GM19240 (cell line): ENCODE measurements around the gene GOLIM4.

Experiments
- DNase-seq: peaks from one replicate; pipeline ENCODE4 v3.0.0; 2011; ENCODE audit warnings: low spot score; ENCODE audit not compliant: insufficient read length

Gene GOLIM4

DNA sequence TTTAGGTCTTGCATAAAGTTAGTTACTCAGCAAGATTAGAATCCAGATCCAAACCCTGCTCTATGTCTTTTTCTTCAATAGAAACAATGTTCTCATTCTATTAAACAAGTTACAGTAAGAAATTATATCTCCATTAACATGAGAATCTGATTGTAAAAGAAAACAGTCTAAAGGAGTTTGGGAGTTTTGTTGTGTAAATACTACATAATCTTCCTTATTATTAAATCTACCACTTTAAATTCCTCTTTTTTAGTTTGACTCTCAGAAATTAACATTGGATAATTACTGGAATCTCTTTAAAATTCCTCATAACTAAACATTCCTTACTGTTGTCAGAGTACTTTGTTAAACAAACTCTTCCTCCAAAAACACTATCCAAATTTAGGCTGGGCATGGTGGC lies 1.7 kb upstream of the GOLIM4 start:
- DNase-seq: no peak

DNA sequence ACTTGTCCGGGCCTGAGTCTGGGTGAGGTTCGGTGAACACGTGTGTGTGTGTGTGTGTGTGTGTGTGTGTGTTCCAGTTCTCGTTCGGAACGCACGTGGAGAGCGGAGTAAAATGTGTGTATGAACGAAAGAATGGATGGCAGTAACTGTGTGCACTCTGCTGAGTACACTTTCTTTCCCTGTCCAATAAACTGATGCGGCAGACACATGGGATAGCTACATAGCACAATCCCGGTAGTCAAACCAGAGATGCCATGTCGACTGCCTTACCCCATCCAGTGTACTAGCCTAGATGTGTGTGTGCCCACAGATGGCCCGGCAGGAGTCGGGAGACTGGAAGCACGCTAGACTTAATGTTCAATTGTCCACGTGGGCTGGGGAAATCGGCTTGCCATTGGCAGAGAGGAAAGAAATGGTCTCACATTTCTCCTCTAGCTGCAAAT lies 507 bp upstream of the GOLIM4 start:
- peak; percentile 5 for DNase-seq

DNA sequence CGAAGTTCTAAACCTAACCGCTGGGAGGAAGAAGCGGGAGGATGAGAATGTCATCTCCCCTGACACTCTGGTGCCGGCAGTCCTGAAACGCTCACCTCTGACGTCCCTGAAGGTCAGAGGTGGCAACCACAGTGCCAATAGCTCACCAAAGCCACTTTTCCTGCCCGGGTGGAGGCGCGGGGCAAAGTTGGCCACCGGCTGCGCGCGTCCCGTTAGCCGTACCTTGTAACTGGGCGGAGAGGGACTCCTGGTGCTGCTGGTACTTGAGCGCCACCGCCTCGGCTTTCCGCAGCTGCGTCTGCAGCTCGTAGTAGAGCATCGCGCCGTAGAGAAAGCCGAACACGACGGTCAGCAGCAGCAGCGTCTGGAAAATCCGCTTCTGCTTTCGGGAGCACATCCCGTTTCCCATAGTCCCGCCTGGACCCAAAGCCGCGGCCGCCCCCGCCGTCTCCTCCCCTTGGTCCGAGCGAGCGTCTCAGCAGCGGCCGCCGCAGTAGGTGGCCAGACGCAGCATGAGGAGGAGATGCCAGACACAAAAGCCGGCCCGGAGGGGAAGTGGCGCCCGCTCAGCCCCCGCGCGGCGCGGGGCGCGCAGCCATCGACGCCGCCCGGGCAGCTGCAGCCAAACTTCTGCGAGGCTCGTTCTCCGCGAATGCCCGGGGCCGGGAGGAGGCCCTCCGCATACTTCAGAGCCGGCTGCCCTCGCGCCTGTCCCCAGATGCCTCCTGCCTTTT lies 680 bp downstream of the GOLIM4 start:
- DNase-seq: peak; percentile 15

DNA sequence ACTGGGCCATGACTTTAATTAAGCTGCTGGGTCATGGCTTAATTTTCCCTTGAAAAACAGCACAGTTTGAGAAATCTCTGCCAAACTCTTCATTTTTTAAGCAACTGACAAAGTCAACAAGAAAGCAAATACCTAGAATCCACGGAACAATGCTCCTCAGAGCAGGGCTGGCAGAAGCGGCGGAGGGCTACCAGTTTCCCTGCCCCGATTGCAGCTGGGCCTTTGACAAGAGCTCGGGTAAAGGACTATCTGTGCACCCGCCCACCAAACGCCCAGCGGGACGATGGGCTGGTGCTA lies 1.2 kb downstream of the GOLIM4 start:
- no peak for DNase-seq

DNA sequence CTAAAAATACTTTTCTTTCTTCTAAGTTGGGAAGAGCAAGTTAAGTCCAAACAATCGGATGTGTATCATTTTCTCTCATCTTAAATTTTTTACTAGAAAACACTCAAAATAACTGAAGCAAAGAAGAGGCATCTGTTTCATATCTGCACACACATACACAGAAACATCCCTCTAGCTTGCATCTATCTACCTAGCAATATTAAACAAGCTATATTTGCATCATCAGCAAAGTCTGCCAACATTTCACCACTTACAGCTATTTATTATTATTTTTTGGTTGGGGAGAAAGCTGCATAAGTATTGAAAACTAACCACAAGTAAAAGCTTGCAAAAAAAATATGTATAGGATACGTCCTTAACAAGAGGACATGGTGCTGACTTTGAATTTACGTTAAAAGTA lies 1.9 kb downstream of the GOLIM4 start:
- DNase-seq: no peak

DNA sequence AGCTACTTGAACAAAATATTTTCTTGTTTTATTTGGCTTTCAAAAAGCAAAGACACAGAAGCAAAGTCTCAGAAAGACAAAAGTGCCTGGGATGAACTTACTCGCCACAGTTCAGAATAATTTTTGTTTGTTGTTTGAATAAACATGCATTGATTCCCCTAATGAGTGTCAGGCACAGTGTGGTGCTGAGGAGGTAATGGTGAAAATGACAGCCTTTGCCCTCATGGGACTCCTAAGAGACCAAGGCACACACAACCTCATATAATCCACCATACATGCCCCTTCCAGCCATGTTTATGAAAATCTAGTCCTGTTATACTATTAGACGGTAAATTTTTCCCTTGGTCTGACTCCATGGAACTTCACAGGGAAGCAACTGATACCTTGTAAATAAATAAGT lies 2.5 kb downstream of the GOLIM4 start:
- DNase-seq: no peak

DNA sequence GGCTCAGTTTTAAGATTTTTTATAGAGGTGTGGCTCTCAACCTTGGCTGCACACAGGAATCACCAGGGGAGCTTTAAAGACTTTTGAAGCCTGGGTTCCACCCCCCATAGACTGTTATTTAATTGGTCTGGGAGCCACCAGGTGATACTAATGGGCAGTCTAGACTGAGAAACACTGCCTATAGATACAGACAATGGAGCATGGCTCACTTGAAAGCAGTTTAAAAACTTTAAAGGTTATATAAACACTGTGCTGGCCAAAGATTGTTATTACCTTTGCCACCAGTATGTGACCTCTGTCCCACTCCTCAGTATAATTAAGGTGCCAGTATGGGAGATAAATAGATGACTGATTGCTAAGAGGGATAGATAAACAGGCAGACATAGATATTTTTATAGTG lies 3.8 kb downstream of the GOLIM4 start:
- no peak for DNase-seq

DNA sequence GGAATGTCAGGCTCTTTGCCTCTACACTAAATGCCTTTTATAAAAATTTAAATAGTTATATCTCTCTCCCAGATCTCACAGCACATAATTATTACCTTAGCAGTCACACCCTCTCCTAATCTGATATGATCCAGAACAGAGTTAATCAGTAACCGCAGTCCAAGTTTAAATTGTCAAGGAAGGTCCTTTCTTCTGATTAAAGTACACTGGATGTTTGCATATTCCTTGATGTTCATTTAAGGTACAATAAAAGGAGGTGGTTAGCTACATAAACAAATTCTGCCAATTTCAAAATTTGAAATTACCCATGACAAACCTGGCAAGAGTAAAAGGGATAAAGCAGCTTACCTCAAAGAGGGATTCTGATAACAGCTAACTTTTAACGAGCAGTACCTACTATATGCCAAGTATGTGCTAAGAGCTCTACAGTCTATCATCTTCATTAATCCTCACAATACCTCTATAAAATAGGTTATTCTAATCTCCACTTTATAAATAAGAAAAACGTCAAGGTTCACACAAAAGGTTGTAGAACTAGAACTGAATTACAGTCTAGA lies 4.3 kb downstream of the GOLIM4 start:
- no peak for DNase-seq

DNA sequence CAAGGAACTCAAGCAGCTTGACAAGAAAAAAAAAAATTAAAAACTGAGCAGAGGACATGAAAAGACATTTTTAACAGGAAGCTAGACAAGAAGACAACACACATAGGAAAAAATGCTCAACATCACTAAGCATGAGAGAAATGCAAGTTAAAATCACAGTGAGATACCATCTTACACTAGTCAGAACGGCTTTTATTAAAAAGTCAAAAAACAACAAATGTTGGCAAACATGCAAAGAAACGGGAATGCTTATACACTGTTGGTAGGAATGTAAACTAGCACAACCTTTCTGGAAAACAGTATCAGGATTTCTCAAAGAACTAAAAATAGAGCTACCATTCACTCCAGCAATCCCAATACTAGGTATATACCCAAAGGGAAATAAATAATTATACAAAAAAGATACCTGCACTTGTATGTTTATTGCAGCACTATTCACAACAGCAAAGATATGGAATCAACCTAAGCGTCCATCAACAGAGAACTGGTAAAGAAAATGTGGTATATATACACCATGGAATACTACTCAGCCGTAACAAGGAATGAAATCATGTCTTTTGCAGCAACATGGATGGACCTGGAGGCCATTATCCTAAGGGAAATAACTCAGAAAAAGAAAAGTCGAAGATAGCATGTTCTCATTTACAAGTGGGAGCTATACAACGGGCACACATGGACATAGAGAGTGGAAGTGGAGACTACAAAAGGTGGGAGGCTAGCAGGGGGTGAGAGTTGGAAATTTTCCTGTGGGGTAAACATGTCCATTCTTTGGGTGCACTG lies 5.2 kb downstream of the GOLIM4 start:
- no peak for DNase-seq

DNA sequence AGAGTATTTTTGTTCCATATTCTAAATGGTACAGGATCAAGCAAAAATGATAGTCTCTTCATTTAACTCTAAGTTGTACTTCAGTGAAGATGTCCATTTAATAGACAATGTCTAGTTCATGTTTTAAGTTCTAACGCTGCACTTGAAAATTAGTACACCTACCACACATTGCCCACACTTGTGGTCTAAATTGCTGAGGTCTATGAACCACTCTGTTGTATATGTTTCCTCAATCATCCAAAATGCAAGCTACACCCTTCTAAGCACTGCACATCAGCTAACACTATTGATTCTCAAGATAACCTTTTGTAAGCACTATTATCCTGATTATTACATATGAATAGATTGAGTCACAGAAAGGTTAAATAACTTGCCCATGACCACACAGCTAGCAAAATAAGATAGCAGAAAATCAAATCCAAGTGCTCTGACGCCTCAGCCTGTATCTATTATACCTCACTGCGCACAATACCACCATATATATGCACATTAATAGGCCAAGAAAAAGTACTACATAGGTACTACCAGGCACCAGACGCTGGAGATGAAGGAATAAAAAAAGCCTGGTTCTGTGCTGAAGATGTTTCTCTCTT lies 6.4 kb downstream of the GOLIM4 start:
- DNase-seq: no peak

DNA sequence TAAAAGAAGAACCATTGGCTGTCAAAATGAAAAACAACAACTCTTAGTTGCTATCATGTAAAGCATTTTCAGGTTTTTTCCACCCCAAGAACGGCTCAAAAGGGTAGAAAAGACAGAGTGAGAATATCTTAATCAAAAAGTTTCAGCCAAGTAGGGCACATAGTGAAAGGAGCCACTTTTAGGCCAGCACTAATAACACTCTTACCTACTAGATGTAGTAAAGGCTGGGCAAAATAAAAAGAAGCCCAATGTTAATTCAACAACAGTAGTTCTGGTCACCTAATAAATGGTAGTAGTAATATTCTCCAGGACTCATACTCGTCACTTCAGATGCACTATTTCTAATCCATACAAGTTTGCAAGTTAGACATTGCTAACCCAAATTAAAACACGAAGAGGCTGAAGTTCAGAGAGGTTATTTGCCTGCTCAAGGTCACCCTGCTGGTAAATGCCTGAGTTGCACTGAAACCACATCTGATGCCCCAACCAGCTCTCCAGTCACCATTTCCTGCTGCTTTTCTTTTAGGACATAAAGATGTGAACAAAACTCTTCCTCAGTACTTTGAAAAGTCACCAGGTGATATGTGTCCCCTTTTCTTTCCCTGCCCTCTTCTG lies 7.5 kb downstream of the GOLIM4 start:
- DNase-seq: peak; percentile 1

DNA sequence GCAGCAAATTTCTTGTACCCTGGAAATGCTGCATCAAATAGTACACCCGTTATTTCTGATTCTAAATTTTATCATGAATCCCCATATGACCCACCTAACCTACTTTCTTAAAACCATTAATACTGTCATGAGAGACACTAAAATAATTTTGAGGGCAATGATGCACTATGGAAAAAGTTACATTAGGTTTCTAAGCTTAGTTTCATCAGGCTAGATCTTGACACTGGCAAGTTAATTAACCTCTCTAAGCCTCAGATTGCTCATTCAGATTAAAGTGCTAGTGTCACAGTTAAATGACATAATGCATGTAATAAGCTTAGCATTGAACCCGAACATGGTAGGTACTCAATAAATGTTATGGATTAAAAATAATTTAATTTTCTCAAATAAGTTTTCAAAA lies 8.2 kb downstream of the GOLIM4 start:
- no peak for DNase-seq

DNA sequence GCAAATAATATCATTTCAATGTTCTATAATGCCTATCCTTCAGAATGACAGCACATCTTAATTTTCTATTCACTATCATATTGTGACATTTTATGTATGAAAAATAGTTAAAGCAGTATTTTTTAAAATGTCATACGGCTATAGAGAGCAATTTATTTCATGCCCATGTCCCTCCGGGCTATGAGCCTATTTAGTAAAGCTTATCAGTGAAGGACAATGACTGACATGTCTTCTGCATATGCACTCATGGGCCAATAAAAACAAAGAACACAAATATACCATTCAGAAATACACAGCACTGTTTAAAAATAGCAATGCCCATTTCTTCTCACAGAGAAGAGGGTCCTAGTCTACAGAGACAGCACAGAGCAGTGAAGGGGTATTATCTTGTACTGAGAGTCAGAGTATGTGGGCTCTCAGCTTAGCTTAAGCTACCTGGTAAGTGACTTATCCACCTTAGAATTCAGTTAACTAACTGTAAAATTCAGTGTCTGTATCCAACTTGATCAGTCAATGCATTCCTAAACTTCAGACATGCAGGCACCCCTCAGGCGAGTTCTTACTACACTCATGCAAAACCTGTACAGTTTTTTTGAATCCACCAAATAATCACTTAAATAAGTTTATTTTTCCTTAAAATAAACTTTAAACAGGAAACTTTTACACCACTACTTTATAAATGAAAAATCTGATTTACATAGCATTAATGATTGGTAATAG lies 9.0 kb downstream of the GOLIM4 start:
- DNase-seq: no peak

DNA sequence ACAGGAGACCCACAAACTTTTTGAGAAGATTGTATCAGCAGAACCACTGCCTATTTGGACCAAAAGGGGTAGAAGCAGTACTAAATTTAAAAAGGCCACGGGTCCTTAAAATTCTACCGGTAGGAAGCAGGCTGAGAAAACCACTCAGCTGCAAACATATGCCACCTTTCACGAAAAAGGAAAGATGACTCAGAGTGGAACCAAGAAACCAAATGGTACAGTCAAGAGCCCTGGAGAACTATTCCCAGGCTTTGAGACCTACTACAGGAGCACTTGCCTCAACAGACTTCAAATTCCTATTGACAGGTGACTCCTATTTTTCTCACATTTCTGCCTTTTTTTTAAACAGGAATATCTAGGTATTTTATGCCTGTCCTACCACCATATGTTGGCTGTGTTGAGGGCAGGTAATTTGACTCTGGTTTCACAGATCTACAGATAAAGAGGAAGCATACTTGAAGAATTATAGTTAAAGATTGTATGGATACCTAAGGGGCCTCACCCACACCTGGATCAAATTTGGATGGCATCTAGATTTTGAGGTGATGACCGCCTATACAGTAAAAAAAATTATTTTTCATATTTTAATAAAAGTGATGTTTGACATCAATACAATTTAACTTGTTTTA lies 10.1 kb downstream of the GOLIM4 start:
- DNase-seq: no peak

DNA sequence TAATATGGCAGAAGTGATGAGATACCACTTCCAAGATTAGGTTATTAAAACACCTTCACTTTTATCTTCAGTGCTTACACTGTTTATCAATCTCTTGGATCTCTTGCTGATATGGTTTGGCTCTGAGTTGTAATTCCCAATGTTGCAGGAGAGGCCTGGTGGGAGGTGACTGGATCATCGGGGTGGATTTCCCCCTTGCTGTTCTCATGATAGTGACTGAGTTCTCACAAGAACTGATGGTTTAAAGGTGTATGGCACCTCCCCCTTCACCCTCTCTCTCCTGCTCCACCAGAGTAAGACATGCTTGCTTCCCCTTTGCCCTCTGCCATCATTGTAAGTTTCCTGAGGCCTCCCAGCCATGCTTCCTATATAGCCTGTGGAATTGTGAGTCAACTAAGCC lies 11.8 kb downstream of the GOLIM4 start:
- no peak for DNase-seq

DNA sequence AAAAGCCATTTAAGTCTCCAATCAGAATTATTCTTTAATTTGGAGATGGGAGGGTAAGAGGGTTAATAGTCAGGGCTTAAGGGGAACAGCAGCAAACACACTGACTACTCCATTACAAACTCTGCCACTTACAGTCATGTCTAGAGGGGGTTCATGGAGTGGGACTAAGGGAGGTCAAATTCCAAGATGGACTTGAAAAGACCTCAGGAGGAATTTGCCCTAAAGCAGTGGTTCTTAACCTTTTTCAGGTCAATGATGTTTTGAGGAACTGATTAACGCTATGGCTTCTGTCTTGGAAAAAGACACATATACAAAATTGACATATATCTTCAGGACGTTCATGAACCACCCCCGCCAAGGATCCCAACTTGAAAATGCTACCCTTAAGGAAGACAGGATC lies 13.9 kb downstream of the GOLIM4 start:
- no peak for DNase-seq

DNA sequence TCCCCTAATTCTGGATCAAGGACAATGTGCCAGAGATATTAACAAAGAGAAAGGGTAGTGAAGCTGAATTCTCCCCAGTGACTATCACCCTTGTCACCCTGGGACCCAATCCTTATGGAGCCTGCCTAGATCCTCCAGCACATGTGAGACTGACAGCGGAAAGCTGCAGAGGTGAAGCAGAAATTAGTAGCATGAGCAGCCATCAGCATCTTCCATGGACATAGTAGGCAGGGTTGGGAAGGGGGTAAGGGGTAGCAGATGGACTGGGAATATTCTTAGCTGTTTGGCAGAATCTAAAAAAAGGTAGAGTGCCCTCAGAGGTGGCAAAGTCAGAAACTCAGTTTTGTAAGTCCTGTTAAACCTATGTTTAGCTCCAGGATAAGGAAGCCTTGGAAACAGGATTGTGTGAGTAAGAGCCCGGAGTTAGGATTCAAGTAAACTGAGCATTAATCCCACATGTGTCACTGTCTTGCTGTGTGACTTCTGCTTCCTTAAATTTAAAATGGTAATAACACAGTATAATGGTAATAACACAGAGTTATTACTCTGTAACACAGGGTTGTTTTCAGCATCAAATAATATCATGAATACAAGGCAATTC lies 14.5 kb downstream of the GOLIM4 start:
- no peak for DNase-seq

DNA sequence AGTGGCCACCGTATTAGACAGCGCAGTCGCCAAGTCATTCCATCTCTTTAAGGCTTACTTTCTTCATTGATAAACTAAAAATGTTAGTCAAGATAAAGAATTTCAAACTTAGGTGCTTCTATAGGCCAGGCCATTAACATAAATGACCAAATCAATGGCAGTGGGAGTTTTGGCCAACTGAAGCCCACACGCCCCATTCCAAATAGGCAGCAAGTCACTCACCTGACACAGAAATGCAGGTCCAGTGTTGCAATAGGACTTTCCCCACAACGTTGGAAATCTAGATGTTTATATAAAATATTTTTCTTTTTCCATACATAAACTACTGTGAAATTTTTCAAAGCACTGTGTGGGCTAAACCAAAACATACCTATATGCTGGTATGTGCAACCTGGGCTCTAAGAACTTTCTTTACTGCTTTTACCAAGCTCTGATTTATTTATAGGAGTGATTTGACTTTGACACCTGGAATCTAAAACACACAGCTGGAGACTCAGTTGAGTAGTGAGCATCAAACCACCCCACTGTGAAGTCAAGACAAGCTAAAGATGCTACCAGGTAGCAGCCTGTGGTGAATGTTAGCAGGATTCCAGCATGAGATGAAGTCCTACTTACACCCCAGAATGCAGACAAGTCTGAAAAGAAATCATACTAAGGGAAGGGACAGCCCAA lies 15.1 kb downstream of the GOLIM4 start:
- no peak for DNase-seq

DNA sequence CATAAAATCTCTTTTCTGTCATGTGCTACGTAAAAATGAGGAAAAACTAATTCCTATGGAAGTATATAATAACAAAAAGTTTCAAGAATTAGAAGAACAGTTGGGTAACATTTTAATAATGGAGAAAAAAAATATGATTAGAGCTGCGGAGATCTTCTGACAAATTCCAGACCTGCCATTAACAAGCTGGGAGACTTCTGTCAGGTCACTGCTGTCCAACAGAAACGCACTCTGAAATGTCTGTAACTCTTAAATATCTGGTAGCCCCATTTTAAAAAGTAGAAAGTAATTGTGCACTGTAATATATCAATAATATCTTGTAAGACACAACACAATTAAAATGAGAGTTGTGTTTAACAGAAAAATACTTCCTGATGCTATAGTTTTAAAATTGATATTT lies 15.7 kb downstream of the GOLIM4 start:
- DNase-seq: no peak

DNA sequence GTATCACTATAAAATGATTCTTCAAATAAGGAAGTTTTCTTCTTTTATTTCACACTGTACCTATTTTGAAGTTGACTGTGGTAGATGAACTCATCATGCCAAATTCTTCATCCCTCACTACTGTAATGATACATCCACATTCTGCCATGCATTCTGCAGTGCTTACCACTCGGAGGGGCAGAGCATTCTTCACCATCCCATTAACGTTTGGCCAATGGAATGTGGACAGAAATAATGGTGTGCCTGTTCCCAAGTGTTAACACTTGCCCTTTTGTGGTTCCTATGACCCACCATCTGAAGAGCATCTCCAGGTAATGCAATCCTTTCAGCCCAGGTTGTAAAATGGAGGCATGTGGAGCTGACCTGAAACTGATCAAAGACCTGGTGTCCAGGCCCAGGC lies 18.6 kb downstream of the GOLIM4 start:
- no peak for DNase-seq
